Measurements from ENCODE around the gene ATP5F1A.
"Not testable (repeated sequence)": the region's sequence is repeated elsewhere in the genome, so short reads cannot be mapped to it uniquely, and the experiment has no call there.

ATP5F1A gene

DNA sequence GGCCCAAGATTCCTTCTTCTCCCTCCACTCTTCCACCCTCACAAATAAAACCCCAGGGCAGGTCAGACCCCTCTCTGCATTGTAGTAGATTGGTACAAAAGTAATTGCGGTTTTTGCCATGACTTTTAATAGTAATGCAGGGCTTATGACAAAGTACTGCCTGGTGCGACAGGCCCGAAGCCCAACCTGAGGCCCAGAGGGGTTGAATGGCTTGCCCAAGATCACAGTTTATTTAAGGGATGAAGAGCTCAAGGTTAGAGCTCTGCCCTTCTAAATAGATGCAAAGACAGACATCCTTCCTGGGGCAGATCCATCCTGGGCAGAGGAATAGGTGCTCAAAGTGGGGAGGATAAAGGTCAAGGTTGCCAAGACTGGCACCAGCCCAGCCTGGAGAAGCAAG is 25.1 kb downstream of the ATP5F1A start:
- no peak for DNase-seq

DNA sequence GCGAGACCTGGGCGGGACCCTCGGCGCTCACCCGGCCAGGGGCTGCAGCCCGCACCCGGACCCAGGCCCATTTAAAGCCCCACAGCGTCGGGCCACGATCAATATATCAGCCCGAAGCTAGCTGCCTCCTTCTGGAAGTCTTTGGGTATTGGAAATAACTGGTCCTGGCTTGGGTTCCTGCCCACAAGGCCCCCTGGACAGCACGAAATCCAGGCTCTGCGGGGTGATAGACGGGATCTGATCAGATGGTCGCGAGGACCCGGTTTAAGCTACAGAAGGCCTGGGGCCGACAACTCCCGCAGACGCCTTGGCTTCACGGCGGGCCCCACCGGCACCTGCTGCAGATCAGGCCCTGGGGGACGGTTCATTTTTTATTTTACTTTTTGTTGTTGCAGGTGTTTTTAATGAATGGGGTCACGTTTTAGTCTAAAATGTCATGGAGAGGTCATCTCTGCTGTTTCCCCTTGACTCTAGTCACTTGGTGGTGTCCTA is 25.7 kb downstream of the ATP5F1A start:
- no peak for DNase-seq

DNA sequence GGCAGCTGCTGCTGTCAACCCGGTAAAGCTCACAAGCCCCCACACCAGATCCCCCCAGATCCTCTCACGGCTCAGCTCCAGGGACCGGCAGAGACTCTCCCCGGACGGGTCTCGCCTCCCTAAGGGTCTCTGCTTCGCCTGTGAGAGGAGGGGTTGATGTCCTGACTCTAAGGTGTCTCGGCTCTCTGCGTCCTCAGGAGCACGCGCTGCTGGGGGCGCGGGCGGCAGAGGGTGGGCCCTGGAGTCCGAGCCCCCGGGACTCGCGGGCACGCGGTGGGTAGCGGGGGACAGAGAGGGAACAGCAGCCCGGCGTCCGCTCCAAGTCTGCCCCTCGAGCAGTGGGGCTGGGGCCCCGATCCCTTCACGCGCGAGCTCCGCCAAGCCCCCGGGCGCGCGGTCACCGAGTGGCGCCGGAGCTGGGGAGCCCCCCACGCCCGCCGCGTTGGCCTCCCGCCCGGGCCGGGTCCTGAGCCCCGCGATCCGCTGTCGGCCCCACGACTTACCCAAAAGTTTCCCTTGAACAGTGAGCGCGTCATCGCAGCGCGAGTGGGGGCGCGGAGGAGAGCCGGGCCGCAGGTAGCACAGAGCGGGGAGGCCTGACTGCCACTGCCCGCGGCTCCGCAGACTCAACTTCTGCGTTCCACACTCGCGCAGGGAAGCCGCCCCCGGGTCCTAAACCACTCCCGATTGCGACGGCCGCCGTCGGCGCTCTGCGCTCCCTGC is 26.3 kb downstream of the ATP5F1A start, which contains the start of gene PSTPIP2:
PSTPIP2 (minus strand) TSS at position 608 of the 723 bp plus-strand sequence; CDS start at position 536, 72 bp downstream.
- DNase-seq = peak; percentile 29

DNA sequence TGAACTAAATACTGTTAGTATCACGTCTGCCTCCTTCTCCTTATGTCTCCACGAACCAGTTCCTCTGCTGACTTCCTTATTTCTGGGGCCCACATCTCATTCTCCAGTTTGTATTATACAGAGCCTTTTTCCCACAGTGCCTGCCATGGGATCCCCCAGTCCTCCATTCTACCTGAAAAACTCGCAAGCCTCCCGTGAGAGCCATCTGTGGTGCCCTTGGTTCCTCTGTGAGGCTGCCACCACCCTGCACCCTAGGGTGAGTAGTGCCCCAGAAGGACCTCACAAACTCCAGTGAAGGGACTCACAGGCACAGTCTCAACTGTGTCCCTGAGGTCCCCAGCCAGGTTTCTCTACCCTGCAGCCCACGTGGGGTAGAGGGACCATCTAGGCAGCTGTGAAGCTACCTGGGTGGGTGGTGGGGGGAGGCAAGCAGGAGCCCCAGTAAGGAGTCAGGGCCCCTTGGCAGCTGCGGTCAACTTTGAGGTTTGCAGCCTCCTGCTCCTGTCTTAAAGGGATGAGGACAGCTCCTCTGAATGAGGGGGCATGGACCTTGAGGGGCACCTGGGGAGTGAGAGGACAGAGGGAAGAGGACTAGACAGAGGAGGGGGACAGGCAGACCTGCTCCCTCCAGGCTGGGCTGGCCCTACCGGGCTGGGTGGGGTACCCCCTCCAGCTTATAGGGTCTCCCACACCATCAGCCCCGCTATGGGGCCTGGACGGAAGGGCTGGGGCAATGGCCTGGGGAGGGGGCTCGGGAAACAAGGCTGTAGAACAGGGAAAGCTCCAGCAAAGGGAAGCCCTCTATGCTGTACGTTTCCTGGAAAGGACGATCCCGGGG is 27.1 kb downstream of the ATP5F1A start:
- DNase-seq = no peak

DNA sequence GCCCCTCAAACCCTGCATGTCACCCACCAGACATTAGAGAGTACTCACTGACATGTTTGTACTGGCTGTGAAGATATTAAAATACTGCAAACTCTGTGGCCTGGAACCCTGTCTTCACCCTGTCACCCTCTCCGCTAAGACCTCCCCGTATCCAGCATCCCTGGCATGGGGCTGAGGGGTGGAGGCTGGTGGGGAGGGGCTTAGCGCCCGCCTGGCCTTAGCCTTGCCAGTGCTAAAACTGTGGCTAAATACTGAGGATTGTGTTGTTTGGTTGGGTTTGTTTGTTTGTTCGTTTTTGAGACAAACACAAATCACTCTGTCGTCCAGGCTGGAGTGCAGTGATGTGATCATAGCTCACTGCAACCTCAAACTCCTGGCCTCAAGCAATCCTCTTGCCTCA is 27.9 kb downstream of the ATP5F1A start:
- no peak for DNase-seq

DNA sequence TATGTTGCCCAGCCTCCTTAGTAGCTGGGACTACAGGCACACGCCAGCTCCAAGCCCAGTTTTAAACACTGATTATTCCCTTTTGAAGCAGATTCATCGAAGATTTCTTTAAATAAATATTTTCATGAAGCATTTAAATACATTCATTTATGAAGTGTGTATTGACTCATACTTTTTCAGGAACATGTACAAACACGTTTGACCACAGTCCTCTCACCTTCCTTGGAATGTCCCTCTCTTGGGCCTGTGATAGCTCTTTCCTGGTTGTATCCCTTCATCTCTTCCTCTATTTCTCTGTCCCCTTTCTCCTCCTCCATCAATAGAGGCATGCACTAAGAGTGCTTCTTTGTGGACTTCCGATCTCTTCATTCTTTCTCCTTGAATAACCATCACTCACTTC is 28.6 kb downstream of the ATP5F1A start:
- no peak for DNase-seq

DNA sequence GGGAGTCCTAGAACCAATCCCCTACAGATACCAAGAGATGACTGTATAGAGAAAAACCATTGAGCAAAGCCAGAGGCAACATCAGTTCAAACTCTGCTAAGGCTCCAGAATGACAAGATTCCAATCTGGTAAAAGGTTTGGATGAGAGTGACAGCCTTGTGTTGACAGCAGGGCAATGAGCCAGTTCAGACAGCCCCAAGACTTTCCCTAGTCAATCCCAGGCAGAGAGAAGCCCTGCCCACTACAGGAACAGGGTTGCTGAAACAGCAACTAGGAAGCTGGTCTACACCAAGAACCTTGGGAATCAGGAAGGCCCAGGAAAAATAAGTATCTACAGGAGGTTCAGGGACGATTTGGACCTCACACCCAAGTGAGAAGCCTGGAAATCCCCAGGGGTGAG is 29.3 kb downstream of the ATP5F1A start:
- no peak for DNase-seq

DNA sequence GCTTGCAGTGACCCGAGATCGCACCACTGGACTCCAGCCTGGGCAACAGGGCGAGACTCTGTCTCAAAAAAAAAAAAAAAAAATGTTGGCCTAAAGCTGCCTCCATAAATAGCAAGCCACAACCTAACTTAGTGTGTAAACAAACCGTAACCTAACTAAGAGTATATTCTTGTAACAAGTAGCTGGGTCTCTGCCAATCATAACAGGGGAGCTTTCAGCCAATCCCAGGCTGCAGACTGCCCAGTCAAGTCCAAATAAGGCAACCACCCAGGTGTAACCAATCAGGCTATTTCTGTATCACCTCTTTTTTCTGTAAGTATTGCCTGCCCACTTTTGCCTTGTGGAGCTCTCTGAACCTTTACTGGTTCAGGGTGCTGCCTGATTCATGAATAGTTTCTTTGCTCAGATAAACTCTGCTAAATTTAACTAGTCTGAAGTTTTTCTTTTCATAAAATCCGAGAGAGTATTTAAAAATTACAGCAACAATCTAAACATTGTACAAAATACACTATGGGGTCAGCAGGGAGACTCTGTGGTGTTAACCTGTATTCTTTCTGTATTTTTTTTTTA is 30.6 kb downstream of the ATP5F1A start:
- no peak for DNase-seq

DNA sequence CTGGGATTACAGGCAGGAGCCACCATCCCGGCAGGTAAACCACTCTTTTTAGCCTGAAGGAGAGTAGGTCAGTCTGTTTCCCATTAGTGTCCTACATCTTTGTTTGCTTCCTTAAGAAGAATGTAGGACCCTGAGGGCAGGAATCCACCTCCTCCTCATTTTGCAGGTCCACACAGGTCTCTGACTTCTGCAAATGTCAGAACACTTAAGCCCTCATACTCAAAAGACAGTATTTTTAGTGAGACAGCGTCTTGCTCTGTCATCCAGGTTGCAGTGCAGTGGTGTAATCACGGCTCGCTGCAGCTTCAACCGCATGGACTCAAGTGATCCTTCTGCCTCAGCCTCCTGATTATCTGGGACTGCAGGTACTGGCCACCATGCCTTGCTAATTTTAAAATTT is 35.3 kb downstream of the ATP5F1A start:
- DNase-seq = no peak

DNA sequence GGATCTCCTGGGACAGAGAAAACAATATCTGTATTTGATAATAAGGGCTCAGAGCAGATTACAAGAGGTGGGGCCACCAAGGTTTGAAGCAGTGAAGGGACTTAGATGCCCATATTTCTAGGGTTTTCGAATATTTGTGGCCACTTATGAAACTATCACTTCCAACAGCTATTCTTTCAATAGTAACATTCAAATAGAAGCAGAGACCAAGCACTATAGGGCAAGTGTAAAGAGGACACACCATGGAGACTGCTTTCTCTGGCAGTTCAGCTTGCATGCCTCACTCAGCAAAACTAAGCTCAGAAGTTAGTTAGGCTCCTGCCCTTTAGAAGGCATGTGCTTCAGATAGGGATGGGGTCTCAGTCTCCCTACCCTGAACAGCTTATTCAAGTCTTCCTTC is 36.3 kb downstream of the ATP5F1A start:
- no peak for DNase-seq

DNA sequence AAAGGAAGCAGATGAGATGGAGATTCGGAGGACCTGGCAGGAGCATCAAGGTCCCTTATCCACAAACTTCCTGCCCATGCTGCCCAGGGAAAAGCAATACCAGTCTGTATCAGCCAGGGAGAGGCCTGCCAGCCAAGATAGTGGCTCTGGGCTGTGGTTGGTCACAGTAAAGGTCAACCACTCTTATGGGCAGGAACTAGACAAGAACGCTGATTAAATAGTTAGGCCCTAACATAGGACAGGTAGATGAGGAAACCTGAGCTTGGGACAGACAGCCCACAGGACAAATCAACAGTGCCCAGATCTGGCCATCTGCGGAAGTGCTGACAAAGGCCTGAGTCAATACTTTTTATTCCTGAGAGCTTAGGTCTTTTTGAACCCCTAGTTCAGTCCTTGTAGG is 36.7 kb downstream of the ATP5F1A start:
- DNase-seq = no peak

DNA sequence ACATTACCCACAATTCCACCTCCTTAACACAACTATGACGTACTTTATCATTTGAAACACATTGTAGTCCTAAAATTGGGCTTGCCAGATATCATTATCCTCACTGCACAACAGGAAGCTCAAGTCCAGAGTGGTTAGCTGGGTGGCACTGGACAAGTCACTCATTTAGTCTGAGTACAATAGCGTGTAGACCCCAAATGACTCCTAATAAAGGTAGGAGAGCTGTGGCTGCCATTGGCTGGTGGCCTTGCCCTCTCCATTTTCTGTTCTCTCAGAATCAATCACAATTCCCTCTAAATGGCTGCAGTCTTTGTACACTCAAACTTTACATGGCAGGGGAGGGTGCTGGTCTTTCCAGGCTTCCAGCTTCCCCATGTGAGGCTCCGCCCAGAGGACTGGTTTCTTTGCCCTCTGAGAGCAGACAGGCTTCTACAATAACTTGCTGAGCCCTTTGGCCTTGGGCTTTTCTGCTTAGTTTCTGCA is 37.7 kb downstream of the ATP5F1A start:
- no peak for DNase-seq

DNA sequence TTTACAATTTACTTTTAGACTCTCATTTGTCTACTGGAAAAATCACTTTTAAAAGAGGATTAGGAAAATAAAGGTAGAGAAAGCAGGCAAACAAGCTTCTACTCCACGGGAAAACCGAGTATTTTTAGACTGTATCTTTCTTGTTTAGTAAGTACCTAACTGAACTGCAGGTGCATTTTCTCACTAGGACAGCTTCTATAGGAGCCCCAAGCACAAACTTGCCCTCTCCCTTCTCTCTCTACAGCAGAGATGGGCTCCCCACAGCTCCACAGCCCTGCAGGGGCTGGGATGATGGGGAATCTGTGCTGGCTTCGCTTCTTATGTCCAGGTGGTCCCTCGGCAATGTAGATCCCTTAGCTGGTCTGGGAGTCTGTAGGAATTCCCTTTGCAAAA is 42.3 kb downstream of the ATP5F1A start:
- no peak for DNase-seq

DNA sequence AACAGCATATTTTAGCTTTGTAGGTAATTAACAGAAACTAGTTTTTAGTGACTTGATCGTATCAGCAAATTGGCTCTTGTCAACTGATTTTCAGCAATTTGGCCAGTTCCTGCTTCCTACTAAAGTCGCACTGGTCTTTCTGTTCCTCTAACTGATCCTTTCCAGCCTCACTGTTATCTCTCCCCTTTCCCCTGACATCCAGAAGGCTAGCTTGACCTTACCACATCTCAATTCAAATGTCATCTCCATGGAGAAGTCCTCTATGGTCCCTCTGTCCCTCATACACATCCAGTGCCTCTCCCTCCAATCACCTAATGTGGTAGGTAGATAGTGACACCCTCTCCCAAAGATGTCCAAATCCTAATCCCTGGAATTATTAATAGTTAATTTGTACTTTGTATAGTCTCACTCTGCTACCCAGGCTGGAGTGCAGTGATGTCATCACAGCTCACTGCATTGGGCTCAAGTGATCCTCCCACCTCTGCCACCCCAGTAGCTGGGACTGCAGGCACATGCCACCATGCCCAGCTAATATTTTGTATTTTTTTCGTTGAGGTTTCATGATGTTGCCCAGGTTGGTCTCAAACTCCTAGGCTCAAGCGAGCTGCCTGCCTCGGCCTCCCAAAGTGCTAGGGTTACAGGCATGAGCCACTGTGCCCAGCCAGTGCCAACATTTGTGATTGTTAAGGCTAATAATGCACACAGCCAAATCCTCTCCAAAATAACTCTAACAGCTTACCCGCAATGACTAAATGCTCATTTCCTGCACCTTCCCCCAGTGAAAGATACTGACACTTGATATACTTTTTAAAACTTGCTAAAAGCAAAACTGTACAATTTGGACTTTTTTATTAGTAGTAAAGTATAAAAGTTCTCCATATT is 42.9 kb downstream of the ATP5F1A start:
- no peak for DNase-seq

DNA sequence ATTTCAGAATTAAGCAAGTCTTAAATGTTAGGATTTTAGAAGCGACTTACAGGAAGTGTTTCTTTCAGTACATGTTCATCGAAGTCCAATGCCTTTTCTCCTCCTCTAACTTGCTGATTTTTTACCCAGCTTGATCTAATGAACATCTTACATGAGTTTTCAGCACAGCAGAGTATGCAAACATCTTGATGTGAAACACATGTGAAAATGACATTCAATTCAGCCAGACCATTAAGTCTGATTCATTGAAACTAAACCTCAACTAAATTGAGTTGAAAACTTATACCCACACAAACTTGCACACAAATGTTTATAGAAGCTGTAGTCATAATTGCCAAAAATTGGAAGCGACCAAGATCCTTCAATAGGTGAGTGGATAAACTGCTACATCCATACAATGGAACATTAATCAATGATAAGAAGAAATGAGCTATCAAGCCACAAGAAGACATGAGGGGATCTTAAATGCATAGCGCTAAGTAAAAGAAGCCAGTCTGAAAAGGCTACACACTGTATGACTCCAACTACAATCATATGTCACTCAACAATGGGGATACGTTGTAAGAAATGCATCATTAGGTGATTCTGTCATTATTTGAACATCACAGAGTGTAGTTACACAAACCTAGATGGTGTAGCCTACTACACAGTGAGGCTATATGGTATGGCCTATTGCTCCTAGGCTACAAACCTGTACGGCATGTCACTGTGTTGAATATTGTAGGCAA is 44.6 kb downstream of the ATP5F1A start:
- no peak for DNase-seq

DNA sequence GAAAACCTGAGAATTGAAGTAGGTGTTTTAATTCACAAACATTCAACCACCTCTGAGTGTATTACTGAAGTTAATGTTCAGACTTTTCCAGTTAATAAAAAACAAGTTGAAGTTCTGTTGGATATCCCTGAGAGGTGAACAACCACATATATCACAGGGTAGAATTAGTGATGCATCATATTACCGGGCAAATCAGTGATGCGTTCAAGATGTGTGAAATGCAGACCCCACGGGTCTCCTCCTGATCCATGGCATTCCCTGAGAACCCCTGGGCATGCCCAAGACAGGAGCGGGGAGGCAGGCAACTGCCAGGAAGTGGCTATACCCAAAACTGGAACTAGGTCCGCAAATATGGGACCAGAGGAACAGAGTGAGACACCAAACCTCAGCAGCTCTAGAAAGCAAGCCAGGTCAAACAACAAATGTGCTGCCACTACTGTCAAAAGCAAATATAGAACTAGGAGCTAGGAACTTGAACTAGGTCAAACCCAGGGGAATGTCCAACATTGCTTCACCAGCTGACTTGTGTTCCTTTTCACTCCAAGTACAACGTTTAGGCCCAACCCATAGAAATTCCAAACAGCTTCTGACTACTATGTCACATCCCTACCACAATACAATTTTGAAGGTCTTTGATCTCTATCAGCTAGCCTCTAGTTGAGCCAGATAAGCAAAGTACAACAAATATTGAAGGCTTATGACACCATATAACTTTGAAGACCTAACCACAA is 46.2 kb downstream of the ATP5F1A start:
- DNase-seq = no peak

DNA sequence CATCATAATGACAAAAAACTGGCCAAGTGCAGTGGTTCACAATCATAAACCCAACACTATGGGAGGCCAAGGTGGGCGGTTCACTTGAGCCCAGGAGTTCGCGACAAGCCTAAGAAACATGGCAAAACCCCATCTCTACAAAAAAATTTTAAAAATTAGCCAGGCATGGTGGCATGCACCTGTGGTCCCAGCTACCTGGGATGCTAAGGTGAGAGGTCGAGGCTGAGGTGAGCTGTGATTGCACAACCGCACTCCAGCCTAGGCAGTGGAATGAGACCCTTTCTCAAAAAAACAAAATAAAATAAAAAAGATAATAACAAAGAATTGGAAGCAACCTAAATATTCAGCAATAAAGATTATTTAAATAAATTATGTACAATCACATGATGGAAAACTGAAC is 47.8 kb downstream of the ATP5F1A start:
- no peak for DNase-seq

DNA sequence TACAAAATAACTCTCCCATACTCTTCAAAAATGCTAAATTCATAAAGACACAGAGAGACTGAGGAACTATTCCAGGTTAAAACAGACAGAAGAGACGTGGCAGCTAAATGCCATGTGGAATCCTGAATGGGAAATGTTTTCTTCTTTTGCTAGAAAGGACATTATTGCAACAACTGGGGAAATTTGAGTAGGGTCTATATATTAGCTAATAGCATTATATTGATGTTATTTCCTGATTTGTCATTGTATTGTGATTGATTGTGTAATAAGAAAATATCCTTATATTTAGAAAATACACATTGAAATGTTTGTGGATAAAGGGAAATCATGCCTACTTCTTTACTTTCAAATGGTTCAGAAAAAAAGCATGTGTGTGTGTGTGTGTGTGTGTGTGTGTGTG is 49.5 kb downstream of the ATP5F1A start:
- no peak for DNase-seq

DNA sequence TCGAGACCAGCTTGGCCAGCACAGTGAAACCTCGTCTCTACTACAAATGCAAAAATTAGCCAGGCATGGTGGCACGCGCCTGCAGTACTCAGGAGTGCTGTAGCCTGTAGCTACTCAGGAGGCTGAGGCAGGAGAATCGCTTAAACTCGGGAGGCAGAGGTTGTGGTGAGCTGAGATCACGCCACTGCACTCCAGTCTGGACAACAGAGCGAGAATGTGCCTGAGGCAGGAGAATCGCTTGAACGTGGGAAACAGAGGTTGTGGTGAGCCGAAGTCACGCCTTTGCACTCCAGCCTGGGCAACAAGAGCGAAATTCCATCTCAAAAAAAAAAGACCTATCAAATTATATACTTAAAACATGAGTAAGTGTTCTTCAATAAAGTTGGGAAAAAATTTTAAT is 50.7 kb downstream of the ATP5F1A start:
- not testable (repeated sequence) for DNase-seq

DNA sequence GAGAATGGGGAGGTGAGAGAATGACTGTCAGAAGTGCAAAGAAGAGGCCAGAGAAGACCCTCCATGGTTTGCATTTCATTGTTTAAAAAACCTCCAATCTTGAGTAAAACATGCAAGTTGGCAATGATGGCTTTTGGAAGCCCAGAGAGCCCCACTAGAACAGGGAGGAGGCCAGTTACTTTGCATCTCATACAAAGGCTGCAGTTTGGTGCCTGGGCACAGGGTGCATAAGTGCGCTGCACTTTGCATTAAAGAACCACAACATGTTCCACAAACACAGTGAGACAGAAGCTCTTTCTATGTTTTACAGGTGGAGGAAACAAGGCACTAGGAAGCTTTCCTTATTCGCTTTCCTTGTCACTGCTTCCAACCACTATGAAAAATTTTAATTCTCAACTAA is 51.4 kb downstream of the ATP5F1A start:
- no peak for DNase-seq

DNA sequence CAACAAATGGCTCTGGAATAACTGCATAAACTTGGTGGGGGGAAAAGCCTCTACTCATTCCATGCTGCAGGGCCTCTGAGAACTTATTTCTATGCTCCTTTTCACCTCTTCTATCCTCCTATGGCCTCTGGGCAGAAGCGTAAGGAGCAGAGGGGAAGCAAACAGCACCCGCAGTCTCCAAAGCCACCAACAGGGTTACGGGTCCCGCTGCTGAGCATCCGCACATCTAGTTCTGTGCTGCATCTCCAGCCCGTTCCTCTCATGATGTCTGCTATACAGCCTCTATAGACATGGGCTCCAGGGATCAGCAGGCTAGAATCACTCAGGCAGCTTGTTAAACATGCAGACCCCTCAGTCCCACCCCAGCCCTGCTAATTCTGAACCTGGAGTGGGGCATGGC is 52.0 kb downstream of the ATP5F1A start:
- DNase-seq = no peak
